ENCODE data around the gene PRSS50.

Gene PRSS50

DNA sequence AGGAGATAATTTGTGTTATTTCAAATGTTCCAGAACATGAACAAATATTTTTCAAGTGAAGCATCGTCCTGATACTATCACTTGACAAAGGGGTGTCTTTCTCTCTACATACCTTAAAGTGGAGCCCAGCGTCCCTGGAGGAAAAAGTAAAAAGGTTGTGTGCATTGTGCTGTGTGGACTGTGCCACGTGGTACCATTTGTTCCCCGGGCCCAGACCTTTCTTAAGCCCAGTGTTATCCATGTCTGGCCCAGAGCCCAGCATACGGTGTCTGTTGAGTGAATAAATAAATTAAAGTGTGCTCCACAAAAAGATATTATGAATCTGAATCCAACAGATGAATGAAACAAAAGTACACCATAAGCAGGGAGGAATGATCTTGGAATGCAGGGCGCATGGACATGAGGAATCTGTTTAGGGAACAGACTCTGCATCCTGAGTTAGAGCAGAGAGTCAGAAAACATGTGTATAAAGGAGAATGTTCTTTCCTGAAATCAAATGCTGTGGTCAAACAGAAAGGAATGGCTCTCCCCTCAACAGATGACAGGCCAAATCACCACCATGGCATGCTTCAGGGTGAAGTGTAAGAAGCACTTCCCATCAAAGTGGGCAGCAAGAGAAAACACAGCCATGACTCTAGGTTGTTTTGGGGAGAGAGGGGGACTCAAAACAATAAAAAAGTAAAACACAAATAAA, 8.1 kb upstream of the PRSS50 start:
- no peak for DNase-seq (ENCODE audit: low spot score)

DNA sequence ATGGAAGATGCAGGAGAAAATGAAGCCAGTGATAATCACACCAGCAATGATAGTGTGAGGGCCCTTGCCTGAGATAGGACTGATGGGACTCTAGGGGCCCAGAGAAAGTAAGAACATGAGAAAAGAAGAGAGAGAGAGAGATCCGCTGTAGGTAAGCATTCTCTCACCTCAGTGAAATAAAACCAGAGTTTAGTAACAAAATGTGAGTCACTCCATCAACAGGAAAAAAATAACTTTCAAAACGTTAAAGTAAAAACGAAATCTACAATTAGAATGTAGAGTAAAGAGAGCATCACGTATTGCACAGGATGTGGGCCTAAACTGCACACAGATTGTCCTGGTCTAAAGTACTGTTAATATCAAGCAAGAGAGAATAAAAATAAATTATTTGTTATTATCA, 6.8 kb upstream of the PRSS50 start:
- no peak for DNase-seq (ENCODE audit: low spot score)

DNA sequence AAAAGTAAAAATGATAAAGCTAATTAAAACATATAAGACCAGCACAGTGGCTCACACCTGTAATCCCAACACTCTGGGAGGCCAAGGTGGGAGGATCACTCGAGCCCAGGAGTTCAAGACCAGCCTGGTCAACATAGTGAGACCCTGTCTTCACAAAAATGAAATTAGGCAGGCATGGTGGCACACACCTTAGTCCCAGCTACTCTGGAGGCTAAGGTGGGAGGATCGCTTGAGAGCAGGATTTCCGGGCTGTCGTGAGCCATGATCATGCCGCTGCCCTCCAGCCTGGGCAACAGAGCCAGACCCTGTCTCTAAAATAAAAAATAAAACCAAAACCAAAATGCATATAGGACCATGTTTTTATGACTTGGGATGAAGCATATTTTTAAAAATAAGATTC, 4.8 kb upstream of the PRSS50 start:
- DNase-seq (ENCODE audit: low spot score) = no peak

DNA sequence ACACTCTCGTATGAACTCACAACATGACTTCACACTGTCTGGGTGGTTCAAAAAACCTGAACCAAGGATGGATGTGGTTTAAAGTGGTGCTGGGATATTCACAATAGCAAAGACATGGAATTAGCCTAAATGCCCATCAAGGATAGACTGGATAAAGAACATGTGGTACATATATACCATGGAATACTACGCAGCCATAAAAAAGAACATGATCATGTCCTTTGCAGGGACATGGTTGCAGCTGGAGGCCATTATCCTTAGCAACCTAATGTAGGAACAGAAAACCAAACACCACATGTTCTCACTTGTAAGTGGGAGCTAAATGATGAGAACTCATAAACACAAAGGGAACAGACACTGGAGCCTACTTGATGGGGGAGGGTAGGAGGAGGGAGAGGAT, 3.3 kb upstream of the PRSS50 start:
- no peak for DNase-seq (ENCODE audit: low spot score)

DNA sequence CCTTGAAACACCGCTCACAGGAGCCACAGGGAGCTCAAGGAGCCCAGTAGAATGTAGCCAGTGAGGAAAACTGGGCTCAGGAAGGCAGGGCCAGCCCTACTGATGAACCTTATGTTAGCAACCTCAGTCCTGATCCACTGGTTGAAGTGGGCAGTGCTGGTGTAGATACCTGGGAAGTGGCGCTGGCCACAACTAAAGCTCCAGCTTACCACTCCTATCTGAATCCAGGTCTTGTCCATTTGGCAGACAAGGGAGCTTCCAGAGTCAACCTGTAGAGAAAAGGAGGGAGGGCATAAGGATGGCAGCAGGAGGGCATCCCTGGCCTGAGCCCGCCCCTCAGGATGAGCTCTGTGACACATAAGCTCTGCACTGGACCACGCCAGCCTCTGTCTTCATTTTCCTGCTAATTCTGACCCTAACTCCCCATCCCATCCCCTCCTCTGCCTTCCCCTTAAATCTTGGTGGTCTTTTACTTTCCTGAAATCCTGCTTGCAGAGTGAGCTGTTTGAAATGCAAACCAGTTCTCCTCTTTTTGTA, 2.1 kb upstream of the PRSS50 start:
- DNase-seq (ENCODE audit: low spot score) = no peak

DNA sequence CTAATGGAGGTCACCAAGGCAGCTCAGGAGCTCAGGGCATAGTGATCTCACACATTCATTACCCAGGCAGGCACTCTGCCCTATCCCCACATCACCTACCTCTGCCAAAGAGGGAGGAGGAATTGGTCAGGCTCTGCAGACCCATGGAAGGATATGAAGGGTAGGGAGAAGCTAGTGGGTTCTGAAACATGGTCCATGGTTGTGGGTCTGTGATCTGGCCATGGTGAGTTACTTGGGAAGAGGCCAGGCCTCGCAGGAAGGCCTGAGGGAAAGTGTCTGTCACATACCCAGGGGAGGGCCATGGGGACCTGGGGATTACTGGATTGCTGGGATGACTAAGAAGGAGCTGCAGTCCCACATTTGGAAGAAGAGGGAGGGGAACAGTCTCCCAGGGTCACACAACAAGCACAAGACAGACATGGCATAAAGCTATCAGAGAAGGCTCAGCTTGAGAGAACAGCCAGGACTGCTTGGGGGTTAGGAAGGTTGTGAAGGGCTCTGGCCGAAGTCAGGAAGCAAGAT, 1.4 kb upstream of the PRSS50 start:
- DNase-seq (ENCODE audit: low spot score) = no peak

DNA sequence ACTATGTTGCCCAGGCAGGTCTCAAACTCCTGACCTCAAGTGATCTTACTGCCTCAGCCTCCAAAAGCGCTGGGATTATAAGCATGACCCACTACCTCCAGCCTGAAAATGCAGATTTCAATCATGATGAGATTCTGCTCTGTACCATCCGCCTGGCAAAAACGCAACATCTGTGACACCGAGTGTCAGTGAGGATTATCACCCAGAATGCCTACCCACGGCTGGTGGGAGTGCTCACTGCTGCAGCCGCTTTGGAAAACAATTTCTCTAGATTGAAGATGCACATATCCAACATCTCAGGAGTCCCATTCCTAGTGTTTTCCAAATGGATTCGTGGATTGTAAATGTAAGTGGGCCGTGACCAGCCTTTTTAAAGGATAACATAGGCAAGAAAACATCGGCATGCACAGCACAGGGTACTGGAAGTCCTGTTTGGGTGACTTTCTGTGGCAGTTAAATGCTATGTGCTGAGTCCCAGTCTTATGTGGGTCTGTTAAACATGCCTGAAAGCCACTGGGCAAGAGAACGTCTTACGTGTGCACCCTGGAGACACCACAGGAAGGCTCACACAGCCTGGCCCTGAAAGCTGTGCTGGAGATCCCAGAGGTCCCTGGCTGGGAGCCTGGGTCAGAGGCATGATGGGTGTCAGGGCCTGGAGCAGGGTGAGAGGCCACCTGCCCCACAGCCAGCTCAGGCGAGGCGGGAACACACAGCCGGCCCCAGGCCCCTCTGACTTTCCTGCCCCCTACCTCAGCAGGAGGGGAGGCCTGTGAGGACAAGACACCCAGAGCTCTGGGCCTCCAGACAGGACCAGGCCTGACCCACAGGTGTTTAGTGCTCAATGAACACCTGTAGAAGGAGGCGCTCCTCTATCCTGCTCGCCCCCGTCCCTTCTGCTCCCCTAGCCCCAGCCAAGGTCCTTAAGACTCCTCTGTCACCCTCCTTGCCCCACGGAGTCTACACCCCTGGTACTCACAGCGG, 918 bp downstream of the PRSS50 start:
- no peak for DNase-seq (ENCODE audit: low spot score)

DNA sequence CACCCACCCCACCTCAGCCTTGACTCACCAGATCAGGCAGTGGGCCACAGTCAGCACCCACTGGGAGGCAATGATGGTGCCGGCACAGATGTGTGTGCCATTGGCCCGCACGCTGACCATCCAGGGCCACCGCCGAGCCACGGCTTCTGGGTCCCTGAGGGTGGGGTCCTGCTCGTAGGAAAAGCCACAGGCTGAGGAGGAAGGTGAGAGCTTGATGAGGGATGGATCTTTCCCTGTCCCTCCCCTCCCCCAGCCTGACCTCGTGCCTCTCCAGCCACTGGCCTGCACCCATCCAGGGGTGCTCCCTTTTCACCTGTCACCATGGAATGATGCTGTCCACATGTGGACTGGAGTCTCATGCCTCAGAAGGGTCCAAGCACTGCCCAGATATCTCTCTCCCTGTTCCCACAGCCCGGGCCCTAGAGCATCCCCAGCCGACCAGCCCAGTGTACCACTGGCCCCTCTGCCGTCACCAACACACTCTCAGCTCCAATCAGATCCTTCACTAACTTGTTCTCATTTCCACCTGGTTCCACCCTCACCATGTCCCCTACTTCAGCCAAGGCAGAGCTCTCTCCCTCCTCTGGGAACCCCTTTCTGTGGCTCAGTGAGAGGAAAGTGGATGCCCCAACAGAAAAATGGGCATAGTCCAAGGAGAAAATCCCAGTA, 2.0 kb downstream of the PRSS50 start:
- no peak for DNase-seq (ENCODE audit: low spot score)

DNA sequence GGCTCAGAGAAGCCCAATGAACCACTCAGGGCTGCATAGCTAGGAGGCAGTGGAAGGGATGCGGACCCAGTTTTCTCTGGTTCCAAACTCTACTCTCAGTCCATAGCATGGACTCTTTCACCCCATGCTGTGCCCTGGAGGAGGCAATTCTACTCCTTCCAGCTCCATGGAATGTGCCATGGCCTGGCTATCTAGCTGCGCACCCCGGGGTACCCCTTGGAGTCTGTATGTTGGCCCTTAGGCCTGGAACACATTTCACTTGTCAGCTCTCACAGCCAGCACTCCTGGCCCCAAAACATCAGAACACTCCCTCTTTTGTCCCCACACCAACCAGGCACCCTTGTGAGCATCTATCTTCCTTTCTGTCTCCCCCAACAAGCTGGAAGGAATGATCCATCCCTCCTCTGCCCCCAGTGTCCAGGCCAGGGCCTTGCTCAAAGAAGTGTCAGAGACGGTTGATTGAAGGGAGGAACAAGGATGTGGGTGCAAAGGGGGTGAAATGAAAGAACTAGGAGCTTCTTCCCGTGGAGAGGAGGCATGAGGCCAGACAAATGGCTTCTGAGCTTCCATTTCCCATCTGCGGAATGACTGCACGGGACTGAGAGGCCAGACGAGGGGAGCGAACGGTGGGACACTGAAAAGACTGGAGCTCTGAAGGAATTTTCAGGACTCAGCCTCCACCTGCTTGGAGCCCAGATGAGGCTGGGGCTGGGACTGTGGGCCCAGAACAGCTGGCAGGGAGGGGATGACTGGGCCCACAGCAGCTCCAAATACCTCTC, 2.8 kb downstream of the PRSS50 start:
- DNase-seq (ENCODE audit: low spot score) = no peak

DNA sequence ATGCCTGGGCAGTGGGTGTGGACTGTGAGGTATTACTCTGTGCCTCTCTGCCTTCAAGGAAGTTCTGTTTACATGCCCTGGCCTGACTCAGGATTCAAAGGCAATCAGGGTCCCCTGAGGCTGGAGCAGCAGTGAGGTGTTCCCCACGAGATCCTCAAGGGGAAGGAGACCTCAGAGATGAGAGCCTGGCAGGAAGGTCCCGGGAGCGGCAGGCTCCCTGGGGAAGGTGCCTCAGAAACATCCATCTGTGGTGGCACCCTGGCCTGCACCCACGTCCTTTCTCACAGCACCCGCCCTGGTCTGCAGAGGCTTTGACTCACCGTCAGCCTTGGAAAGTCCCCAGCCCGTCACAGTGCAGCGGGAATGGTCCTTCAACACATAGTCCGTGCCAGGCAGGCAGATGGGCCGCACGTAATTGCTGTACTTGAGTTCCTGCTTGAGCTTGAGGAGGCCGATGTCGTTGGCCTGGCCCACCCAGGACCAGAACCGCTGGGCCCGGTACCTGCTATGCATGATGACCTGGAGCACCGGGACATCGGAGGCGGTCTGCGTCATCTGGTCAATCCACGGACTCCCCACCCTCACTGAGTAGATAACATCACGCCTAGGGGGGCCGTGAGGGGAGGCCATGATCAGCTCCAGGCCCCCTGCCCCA, 3.6 kb downstream of the PRSS50 start:
- no peak for DNase-seq (ENCODE audit: low spot score)

DNA sequence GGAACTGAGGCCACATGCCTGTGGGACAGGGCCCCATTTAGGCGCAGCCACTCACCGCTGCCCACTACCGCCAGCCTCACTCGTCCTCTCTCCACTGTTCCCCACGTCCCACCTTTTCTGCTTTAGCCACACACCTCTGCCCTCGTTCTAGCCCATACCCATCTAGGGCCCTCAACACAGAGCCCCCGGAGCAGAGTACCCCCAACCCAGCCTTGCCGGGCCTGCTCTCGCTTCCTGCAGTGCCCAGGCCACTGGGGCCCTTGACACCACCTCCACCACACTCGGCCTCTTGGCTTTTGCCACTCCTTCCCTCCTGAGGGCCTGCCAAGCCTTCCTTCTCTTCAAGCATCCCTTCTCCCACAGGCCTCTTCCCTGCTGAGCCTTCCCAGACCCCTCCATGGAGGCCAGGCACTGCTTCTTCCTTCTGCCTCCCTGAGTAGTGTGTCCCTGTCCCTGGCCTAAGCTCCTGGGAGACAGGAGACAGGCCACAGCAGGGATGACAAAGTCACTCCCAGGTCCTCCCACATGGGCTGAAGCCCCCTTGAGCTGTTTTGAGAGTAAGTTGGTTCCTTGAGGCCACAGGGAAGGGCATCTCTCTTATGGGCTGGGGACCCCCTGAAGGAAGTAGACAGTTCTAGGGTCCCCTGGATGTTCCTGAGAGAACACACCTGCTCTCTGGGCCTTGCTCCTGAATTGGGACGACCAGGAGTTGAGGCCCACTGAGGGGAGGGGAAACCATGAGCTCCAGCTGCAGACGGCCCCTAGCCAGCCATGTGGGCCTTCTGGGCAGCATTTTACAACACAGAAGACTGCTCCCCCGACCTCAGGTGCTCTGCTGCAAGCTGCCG, 4.4 kb downstream of the PRSS50 start:
- DNase-seq (ENCODE audit: low spot score) = no peak

DNA sequence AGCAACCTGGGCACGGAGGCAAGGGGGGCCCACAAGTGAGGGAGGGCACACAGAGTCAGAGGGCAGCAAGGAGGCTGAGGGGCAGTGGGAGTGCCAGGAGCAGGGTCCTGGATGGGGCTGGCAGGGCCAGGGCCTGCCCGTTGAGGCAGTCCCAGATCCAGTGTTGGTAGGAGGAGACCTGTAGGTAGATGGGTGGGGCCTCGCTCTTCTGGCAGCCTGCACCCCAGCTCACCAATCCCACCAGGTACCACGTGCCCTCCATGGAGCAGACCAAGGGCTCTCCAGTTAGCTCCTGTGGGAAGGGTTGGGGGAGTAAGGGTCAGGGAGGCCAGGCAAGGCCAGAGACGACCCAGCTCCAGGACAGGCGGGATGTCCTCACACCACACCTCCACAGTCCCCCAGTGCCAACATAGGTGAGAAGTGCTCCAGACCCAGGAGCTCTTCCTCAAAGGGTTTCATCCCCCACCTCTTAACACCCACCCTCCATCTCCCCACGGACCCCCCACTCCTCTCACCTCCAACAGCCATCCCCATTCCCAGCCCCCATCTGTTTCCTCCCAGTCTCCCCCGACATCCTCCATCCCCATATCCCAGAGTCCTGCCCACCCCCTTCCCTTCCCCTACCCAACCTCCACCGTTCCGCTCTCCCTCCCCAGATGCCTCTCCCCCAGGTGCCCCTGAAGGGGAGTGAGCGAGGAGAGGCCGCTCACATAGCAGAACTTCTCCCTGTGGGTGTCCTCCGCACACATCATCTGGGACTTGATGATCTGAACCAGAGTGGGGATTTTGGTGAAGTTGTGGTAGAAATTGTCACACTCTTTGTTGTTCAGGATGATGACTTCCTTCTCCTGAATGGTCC, 5.2 kb downstream of the PRSS50 start:
- no peak for DNase-seq (ENCODE audit: low spot score)

DNA sequence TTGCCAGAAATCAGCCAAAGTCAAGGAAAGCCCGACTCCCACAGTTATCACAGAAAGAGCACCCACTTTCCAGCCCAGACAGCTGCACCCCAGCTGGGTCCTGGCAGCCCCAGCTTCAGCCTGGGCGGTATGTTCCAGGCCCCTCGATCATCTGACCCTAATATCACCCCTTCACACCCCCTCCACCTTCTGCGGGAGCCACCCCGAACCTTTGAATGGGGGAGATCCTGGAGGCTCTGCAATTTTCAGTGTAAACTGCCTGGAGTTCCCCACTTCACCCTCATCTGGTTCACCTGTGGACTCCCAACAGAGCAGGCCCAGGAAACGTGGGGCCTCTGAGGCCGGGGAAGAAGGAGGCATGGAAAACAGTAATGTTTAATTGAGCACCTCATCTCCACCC, 5.9 kb downstream of the PRSS50 start:
- no peak for DNase-seq (ENCODE audit: low spot score)

DNA sequence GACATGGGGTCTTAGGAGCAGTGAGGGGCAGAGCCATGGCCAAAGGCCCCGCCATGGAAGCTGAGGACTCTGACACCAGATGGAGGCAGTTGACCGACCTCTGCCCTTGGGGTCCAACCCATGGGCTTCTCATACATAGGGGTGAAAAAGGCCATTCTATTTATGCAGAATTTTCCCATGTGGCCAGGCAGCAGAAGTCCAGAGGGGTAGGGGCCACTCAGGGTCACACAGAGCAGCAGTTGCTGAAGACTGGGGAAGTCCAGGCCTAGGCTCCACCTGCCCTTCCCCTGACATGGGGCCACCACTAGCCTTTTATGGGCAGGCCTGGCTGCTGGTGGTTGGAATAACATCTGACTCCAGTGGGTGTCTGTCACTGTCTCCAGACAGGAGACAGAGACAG, 6.4 kb downstream of the PRSS50 start:
- no peak for DNase-seq (ENCODE audit: low spot score)

DNA sequence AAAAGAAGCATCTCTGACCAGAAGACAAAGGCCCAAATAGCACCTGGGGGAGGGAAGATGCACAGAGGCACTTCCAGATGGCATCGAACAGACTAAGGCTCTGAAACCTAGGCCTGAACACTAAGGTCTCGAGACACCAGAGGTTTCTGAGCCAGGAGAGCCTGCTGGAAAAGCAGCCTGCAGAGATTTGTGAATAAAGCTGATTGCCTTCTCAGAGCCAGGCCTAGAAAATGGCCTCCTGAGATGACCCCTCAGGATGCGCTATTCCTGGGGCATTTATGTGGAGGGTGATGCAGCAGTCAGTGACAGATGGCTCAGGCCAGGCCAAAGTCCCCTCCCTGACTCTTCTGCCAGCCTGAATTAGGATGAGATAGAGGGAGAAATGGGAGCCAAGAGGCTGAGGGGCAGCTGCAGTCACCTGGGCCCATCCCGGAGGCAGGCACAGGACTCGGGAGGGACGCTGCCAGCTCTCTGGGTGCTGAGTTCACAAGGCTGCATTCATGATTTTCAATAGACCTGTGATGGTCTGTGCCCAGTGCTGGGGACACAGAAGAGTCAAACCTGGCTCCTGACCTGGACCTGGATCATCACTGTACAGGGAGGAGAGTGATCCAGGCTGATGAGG, 6.9 kb downstream of the PRSS50 start:
- DNase-seq (ENCODE audit: low spot score) = no peak

DNA sequence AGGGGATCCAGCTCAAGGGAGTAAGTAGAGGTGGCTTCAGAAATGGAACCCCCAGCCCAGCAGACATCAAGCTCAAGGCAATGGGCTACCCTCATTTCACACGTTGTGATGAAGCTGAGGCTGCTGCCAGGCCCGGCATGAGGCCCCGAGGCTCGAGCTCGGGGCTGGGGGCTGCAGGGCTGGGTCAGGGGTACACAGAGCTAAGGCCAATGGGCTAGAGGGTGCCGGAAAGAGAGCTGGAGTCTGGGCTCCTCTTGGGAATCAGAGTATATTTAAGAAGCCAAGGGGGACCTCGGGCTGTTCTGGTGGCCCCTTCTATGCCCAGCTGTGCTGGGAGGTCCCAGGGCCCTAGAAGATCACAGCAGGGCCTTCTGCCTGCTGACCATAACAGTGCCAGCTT, 7.4 kb downstream of the PRSS50 start:
- DNase-seq (ENCODE audit: low spot score) = no peak

DNA sequence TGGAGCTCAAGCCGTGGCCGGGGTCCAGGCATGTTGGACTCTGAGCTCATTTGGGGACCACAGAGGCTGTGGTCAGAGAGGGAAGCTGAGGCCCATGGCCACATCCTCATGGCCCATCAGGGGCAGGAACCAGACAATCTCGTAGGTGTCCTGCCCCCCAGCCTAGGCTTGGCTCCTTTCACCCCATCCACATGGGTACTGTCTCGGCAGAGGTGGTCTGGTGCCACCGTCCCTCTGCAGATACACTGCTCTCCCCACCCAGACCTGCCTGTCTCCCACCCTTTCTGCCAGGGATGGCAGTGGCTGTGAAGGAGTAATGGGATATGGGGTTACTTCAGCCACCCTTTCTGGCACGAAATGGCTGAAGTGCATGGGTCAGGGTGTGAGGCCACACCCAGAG, 7.9 kb downstream of the PRSS50 start:
- no peak for DNase-seq (ENCODE audit: low spot score)

DNA sequence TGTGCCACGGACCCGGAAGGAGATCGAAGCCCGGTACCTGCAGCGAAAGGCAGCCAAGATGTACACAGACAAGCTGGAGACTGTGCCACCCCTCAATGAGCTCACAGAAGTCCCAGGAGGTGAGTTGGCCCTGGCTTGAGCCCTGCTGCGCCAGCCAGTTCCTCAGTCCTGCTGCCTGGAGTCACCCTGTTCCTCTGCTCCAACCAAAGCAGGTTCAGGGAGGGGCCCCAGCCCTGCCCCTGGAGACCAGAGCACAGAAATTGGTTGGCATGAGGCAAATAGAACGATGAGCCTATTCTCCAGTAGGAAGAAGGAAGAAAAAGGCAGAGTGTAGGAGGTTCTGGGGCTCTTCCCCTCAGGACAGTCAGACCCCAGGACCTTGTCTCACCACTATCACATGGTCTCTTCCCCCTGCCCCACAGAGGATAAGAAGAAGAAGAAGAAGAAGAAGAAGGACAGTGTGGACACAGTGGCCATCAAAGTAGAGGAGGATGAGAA, 8.5 kb downstream of the PRSS50 start:
- DNase-seq (ENCODE audit: low spot score) = no peak
